Measurements from ENCODE around the gene MC4R.

Gene MC4R

GRCh38 chr18:60401346-60401745 is 28.8 kb upstream of the MC4R start:
- Histone ChIP-seq H3K4me3 (no peak overlapping the region), H3K9me3 (ENCODE audit: low read depth, low read length) (no peaks in the 10 kb centered on the region), H3K36me3 (ENCODE audit: insufficient read depth, low read length) (no peaks in the 10 kb centered on the region), H3K9ac (ENCODE audit: insufficient read length) (no peak overlapping the region), H3K27ac (no peak overlapping the region)
- no peak for DNase-seq (ENCODE audit: low read depth, low spot score)
- TF ChIP-seq POLR2AphosphoS5 (IDR thresholded peaks at IDR 0.05; ENCODE audit: borderline replicate concordance, low read depth, low read length) (no peak), EZH2 (IDR thresholded peaks at IDR 0.05) (no peak), FOXP2 (optimal IDR thresholded peaks at IDR 0.05; ENCODE audit: control extremely low read depth, extremely low read length, insufficient read depth) (no peak)

- Histone ChIP-seq H3K9me3 (ENCODE audit: low read depth, low read length) (no peaks in the 10 kb centered on the region), H3K27ac (no peak overlapping the region), H3K9ac (ENCODE audit: insufficient read length) (no peak overlapping the region), H3K36me3 (ENCODE audit: insufficient read depth, low read length) (no peaks in the 10 kb centered on the region), H3K4me3 (no peak overlapping the region)
- no peak for DNase-seq (ENCODE audit: low read depth, low spot score)
- no peak for TF ChIP-seq EZH2 (IDR thresholded peaks at IDR 0.05)
- no peak for TF ChIP-seq FOXP2 (optimal IDR thresholded peaks at IDR 0.05; ENCODE audit: control extremely low read depth, extremely low read length, insufficient read depth)
- TF ChIP-seq POLR2AphosphoS5 (IDR thresholded peaks at IDR 0.05; ENCODE audit: borderline replicate concordance, low read depth, low read length) = no peak
These were observed 19.1 kb upstream of the MC4R start for GRCh38 chr18:60391571-60392226.

- no peak overlapping the region for H3K27ac ChIP-seq
- DNase-seq (ENCODE audit: low read depth, low spot score) = no peak
- TF ChIP-seq FOXP2 (optimal IDR thresholded peaks at IDR 0.05; ENCODE audit: control extremely low read depth, extremely low read length, insufficient read depth) = no peak
- TF ChIP-seq POLR2AphosphoS5 (IDR thresholded peaks at IDR 0.05; ENCODE audit: borderline replicate concordance, low read depth, low read length) = no peak
- no peak for TF ChIP-seq EZH2 (IDR thresholded peaks at IDR 0.05)
- no peaks in the 10 kb centered on the region for H3K36me3 ChIP-seq (ENCODE audit: insufficient read depth, low read length)
- no peak overlapping the region for H3K9ac ChIP-seq (ENCODE audit: insufficient read length)
- no peak overlapping the region for H3K4me3 ChIP-seq
- H3K9me3 ChIP-seq (ENCODE audit: low read depth, low read length) = no peaks in the 10 kb centered on the region
These were observed 16.7 kb upstream of the MC4R start for GRCh38 chr18:60389314-60389713.

GRCh38 chr18:60385693-60386092 is 13.1 kb upstream of the MC4R start:
- no peaks in the 10 kb centered on the region for H3K36me3 ChIP-seq (ENCODE audit: insufficient read depth, low read length)
- no peak overlapping the region for H3K9ac ChIP-seq (ENCODE audit: insufficient read length)
- H3K4me3 ChIP-seq = no peak overlapping the region
- H3K27ac ChIP-seq = no peak overlapping the region
- no peak for DNase-seq (ENCODE audit: low read depth, low spot score)
- TF ChIP-seq EZH2 (IDR thresholded peaks at IDR 0.05) = no peak
- TF ChIP-seq FOXP2 (optimal IDR thresholded peaks at IDR 0.05; ENCODE audit: control extremely low read depth, extremely low read length, insufficient read depth) = no peak
- TF ChIP-seq POLR2AphosphoS5 (IDR thresholded peaks at IDR 0.05; ENCODE audit: borderline replicate concordance, low read depth, low read length) = no peak
- no peaks in the 10 kb centered on the region for H3K9me3 ChIP-seq (ENCODE audit: low read depth, low read length)

GRCh38 chr18:60383893-60384292 is 11.3 kb upstream of the MC4R start:
- no peak overlapping the region for H3K27ac ChIP-seq
- no peak for DNase-seq (ENCODE audit: low read depth, low spot score)
- no peaks in the 10 kb centered on the region for H3K9me3 ChIP-seq (ENCODE audit: low read depth, low read length)
- no peaks in the 10 kb centered on the region for H3K36me3 ChIP-seq (ENCODE audit: insufficient read depth, low read length)
- no peak overlapping the region for H3K4me3 ChIP-seq
- no peak overlapping the region for H3K9ac ChIP-seq (ENCODE audit: insufficient read length)
- TF ChIP-seq FOXP2 (optimal IDR thresholded peaks at IDR 0.05; ENCODE audit: control extremely low read depth, extremely low read length, insufficient read depth) = no peak
- TF ChIP-seq POLR2AphosphoS5 (IDR thresholded peaks at IDR 0.05; ENCODE audit: borderline replicate concordance, low read depth, low read length) = no peak
- TF ChIP-seq EZH2 (IDR thresholded peaks at IDR 0.05) = no peak

- TF ChIP-seq POLR2AphosphoS5 (IDR thresholded peaks at IDR 0.05; ENCODE audit: borderline replicate concordance, low read depth, low read length) (no peak), FOXP2 (optimal IDR thresholded peaks at IDR 0.05; ENCODE audit: control extremely low read depth, extremely low read length, insufficient read depth) (no peak), EZH2 (IDR thresholded peaks at IDR 0.05) (no peak)
- Histone ChIP-seq H3K36me3 (ENCODE audit: insufficient read depth, low read length) (no peaks in the 10 kb centered on the region), H3K9me3 (ENCODE audit: low read depth, low read length) (no peaks in the 10 kb centered on the region), H3K27ac (no peak overlapping the region), H3K4me3 (no peak overlapping the region), H3K9ac (ENCODE audit: insufficient read length) (no peak overlapping the region)
- no peak for DNase-seq (ENCODE audit: low read depth, low spot score)
These were observed 5.3 kb upstream of the MC4R start for GRCh38 chr18:60377778-60378469.

GRCh38 chr18:60372132-60372531 is 443 bp downstream of the MC4R start:
- no peaks in the 10 kb centered on the region for H3K36me3 ChIP-seq (ENCODE audit: insufficient read depth, low read length)
- H3K9me3 ChIP-seq (ENCODE audit: low read depth, low read length) = no peaks in the 10 kb centered on the region
- H3K4me3 ChIP-seq = peak overlapping the region; percentile 70
- no peak overlapping the region for H3K9ac ChIP-seq (ENCODE audit: insufficient read length)
- H3K27ac ChIP-seq = no peak overlapping the region
- TF ChIP-seq FOXP2 (optimal IDR thresholded peaks at IDR 0.05; ENCODE audit: control extremely low read depth, extremely low read length, insufficient read depth) = no peak
- no peak for TF ChIP-seq EZH2 (IDR thresholded peaks at IDR 0.05)
- TF ChIP-seq POLR2AphosphoS5 (IDR thresholded peaks at IDR 0.05; ENCODE audit: borderline replicate concordance, low read depth, low read length) = no peak
- no peak for DNase-seq (ENCODE audit: low read depth, low spot score)

GRCh38 chr18:60358516-60358915 is 14.1 kb downstream of the MC4R start:
- TF ChIP-seq FOXP2 (optimal IDR thresholded peaks at IDR 0.05; ENCODE audit: control extremely low read depth, extremely low read length, insufficient read depth) (no peak), POLR2AphosphoS5 (IDR thresholded peaks at IDR 0.05; ENCODE audit: borderline replicate concordance, low read depth, low read length) (no peak), EZH2 (IDR thresholded peaks at IDR 0.05) (no peak)
- no peaks in the 10 kb centered on the region for H3K36me3 ChIP-seq (ENCODE audit: insufficient read depth, low read length)
- H3K9ac ChIP-seq (ENCODE audit: insufficient read length) = no peak overlapping the region
- H3K4me3 ChIP-seq = no peak overlapping the region
- no peak for DNase-seq (ENCODE audit: low read depth, low spot score)
- H3K27ac ChIP-seq = no peak overlapping the region
- no peaks in the 10 kb centered on the region for H3K9me3 ChIP-seq (ENCODE audit: low read depth, low read length)
